Measurements from ENCODE around the gene MRPL27.

The MRPL27 gene

GRCh38 chr17:50352693-50353599 is 20.0 kb downstream of the MRPL27 start:
- no peak for TF ChIP-seq CTCF (IDR thresholded peaks at IDR 0.05; ENCODE audit: low read depth, low read length)
- no peak overlapping the region for H3K4me3 ChIP-seq (ENCODE audit: low read depth, low read length)
- no peak overlapping the region for H3K27ac ChIP-seq
- no peaks in the 10 kb centered on the region for H3K9me3 ChIP-seq (ENCODE audit: severe bottlenecking)
- no peaks in the 10 kb centered on the region for H3K27me3 ChIP-seq (ENCODE audit: insufficient read depth, low read depth, severe bottlenecking)
- peaks cover 39% of the 10 kb centered on the region for H3K36me3 ChIP-seq
- DNase-seq: no peak

- H3K27me3 ChIP-seq (ENCODE audit: insufficient read depth, low read depth, severe bottlenecking): no peaks in the 10 kb centered on the region
- TF ChIP-seq CTCF (IDR thresholded peaks at IDR 0.05; ENCODE audit: low read depth, low read length): no peak
- peaks cover 34% of the 10 kb centered on the region for H3K36me3 ChIP-seq
- no peak overlapping the region for H3K27ac ChIP-seq
- H3K4me3 ChIP-seq (ENCODE audit: low read depth, low read length): no peak overlapping the region
- no peaks in the 10 kb centered on the region for H3K9me3 ChIP-seq (ENCODE audit: severe bottlenecking)
- DNase-seq: no peak
Observed at GRCh38 chr17:50352072-50352692, 20.8 kb downstream of the MRPL27 start.

- DNase-seq: no peak
- H3K9me3 ChIP-seq (ENCODE audit: severe bottlenecking): no peaks in the 10 kb centered on the region
- H3K27ac ChIP-seq: no peak overlapping the region
- TF ChIP-seq CTCF (IDR thresholded peaks at IDR 0.05; ENCODE audit: low read depth, low read length): no peak
- no peaks in the 10 kb centered on the region for H3K27me3 ChIP-seq (ENCODE audit: insufficient read depth, low read depth, severe bottlenecking)
- H3K36me3 ChIP-seq: peaks cover 22% of the 10 kb centered on the region
- H3K4me3 ChIP-seq (ENCODE audit: low read depth, low read length): no peak overlapping the region
Observed at GRCh38 chr17:50350733-50351132, 22.3 kb downstream of the MRPL27 start.

GRCh38 chr17:50349243-50349600 is 23.8 kb downstream of the MRPL27 start:
- Histone ChIP-seq H3K27me3 (ENCODE audit: insufficient read depth, low read depth, severe bottlenecking) (no peaks in the 10 kb centered on the region), H3K27ac (no peak overlapping the region), H3K36me3 (peaks cover 7% of the 10 kb centered on the region), H3K4me3 (ENCODE audit: low read depth, low read length) (no peak overlapping the region), H3K9me3 (ENCODE audit: severe bottlenecking) (no peaks in the 10 kb centered on the region)
- DNase-seq: no peak
- no peak for TF ChIP-seq CTCF (IDR thresholded peaks at IDR 0.05; ENCODE audit: low read depth, low read length)

- TF ChIP-seq CTCF (IDR thresholded peaks at IDR 0.05; ENCODE audit: low read depth, low read length): no peak
- Histone ChIP-seq H3K27me3 (ENCODE audit: insufficient read depth, low read depth, severe bottlenecking) (no peaks in the 10 kb centered on the region), H3K9me3 (ENCODE audit: severe bottlenecking) (no peaks in the 10 kb centered on the region), H3K4me3 (ENCODE audit: low read depth, low read length) (no peak overlapping the region), H3K27ac (no peak overlapping the region), H3K36me3 (peaks cover 3% of the 10 kb centered on the region)
- DNase-seq: no peak
Observed at GRCh38 chr17:50348522-50349242, 24.3 kb downstream of the MRPL27 start.
